HUES64 (cell line): ENCODE results near the gene TRMT112.

Experiments
- H3K27ac ChIP-seq: 2 replicates; pipeline ENCODE4 v1.7.0; 2013; ENCODE audit warnings: low read depth, low read length, inconsistent platforms
- H3K27me3 ChIP-seq: 2 replicates; pipeline ENCODE4 v1.6.1; 2013; ENCODE audit warnings: mild to moderate bottlenecking, low read length; ENCODE audit not compliant: insufficient read depth
- H3K36me3 ChIP-seq: 2 replicates; pipeline ENCODE4 v1.6.1; 2013; ENCODE audit warnings: mild to moderate bottlenecking, low read length; ENCODE audit not compliant: insufficient read depth
- H3K4me1 ChIP-seq: 2 replicates; pipeline ENCODE4 v1.6.1; 2013; ENCODE audit warnings: mild to moderate bottlenecking, low read length, moderate library complexity; ENCODE audit not compliant: insufficient read depth
- H3K4me3 ChIP-seq: 2 replicates; pipeline ENCODE4 v1.5.1; 2013; ENCODE audit warnings: mild to moderate bottlenecking, low read length, moderate library complexity
- H3K9ac ChIP-seq: 2 replicates; pipeline ENCODE4 v1.6.1; 2013; ENCODE audit warnings: mild to moderate bottlenecking, low read depth, low read length
- H3K9me3 ChIP-seq: 2 replicates; pipeline ENCODE4 v1.6.1; 2013; ENCODE audit warnings: low read depth, low read length; ENCODE audit not compliant: insufficient read depth
- WGBS: fragments of 150-250, 120-280 bp; methylation state at CpG from one replicate; pipeline ENCODE4 v1.1.7; 2013; ENCODE audit warnings: missing lambda C conversion rate; 5-methylcytosine and 5-hydroxymethylcytosine counted together

The TRMT112 gene

GRCh38 chr11:64357904-64358535 lies 40.7 kb upstream of the TRMT112 start:
- Histone ChIP-seq H3K27me3 (no peaks in the 10 kb centered on the region), H3K4me3 (peak overlapping the region; percentile 79; the same call in 1 of the 2 replicates), H3K27ac (no peak overlapping the region), H3K9me3 (no peaks in the 10 kb centered on the region), H3K36me3 (peaks cover 23% of the 10 kb centered on the region), H3K4me1 (peaks cover 25% of the 10 kb centered on the region), H3K9ac (no peak overlapping the region; the same call in 1 of the 2 replicates)
- 68% methylated on average over 13 of the region's 13 CpGs for WGBS

- Histone ChIP-seq H3K4me1 (peaks cover 25% of the 10 kb centered on the region), H3K9me3 (no peaks in the 10 kb centered on the region)
Measured at GRCh38 chr11:64357446-64357845, 40.1 kb upstream of the TRMT112 start.

DNA sequence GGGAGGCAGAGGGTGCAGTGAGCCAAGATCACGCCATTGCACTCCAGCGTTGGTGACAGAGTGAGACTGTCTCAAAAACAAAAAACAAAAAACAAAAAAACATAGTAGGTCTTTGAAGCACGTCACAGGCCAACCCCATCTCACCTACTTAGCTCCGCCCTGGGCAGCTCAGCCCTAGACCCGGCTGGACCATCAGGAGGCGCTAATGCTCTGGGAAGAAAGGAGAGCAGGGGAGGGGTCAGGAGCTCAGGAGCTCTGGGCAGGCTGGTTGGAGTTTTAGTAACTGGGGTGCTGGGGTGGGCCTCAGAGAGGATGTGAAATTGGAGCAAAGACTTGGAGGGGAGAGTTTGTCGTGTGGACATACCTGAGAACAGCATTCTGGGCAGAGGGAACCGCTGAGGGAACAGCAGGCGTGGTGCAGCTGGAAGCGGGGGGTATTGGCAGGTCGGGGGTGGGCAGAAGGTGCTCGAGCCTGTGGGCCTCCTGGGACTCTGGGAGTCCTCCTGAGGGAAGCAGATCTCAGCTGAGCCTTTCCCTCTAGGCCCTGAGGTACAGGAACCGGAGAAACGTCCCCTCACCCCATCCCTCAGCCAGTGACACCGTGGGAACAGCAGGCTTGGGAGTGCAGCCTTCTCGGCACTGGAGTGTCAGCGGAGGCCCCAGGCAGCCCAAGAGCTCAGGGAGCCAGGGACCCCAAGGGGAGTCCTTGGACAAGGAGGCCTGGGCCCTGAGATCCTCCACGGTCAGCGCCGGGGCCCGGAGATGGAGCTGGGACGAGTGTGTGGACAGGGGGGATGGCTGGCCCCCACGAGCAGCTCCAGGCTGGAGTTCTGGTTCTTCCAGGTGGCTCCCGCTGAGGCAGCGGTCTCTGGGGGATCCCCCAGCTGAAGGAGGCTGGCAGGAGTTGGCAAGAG lies 39.4 kb upstream of the TRMT112 start:
- WGBS: 74% methylated on average over 25 of the region's 25 CpGs
- H3K9ac ChIP-seq: no peak overlapping the region
- H3K4me1 ChIP-seq: peaks cover 25% of the 10 kb centered on the region
- H3K36me3 ChIP-seq: peaks cover 13% of the 10 kb centered on the region
- H3K27ac ChIP-seq: no peak overlapping the region
- no peaks in the 10 kb centered on the region for H3K9me3 ChIP-seq
- no peak overlapping the region for H3K4me3 ChIP-seq
- H3K27me3 ChIP-seq: no peaks in the 10 kb centered on the region

More at GRCh38 chr11:64357446-64357845, 40.1 kb upstream of the TRMT112 start:
- Histone ChIP-seq H3K4me3 (no peak overlapping the region), H3K9ac (no peak overlapping the region), H3K36me3 (peaks cover 20% of the 10 kb centered on the region), H3K27ac (no peak overlapping the region), H3K27me3 (no peaks in the 10 kb centered on the region)
- 84% methylated on average over 6 of the region's 6 CpGs for WGBS

- Histone ChIP-seq H3K9ac (no peak overlapping the region), H3K36me3 (no peaks in the 10 kb centered on the region), H3K27me3 (no peaks in the 10 kb centered on the region), H3K4me1 (peaks cover 25% of the 10 kb centered on the region), H3K9me3 (no peaks in the 10 kb centered on the region), H3K27ac (peak overlapping the region; percentile 62; the same call in 1 of the 2 replicates), H3K4me3 (0 out of 2 replicates have a peak overlapping the region, but pooled peaks have one; percentile 0)
- 19% methylated on average over 23 of the region's 23 CpGs for WGBS
Measured at GRCh38 chr11:64355078-64355940, 38.0 kb upstream of the TRMT112 start.

DNA sequence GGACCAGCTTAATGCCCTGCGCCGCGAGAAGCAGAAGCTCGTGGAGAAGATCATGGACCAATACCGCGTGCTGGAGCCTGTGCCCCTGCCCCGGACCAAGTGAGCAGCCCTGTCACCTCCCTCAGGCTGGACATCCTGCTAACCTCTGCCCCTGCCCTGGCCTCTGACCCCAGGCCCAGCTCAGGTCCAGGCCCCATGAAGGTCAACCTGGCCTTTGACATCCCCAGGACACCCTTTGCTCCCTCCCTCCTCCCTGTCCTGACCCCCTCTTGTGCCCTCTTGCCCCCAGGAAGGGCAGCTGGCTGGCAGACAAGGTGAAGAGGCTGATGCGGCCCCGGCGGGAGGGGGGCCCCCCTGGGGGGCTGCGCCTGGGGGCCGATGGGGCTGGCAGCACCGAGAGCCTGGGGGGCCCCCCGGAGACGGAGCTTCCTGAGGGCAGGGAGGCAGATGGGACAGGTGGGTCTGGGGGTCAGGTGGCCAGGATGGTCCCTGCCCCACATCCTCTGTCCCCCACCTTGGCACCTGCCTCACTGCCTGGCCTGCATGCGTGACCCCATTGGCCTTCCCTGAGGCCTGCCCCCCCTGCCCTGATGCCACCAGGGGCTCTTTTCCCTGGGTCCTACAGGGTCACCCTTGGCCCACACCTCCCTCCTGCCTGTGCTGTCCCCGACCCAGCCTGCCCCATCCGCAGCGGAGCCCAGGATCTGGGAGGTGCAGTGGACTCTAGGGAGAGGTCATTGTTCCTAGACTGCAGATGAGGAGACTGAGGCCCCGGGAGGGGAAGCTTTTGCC lies 36.6 kb upstream of the TRMT112 start:
- no peak overlapping the region for H3K4me3 ChIP-seq
- no peak overlapping the region for H3K9ac ChIP-seq
- 88% methylated on average over 20 of the region's 20 CpGs for WGBS
- no peaks in the 10 kb centered on the region for H3K36me3 ChIP-seq
- H3K9me3 ChIP-seq: no peaks in the 10 kb centered on the region
- no peaks in the 10 kb centered on the region for H3K27me3 ChIP-seq
- peaks cover 21% of the 10 kb centered on the region for H3K4me1 ChIP-seq
- H3K27ac ChIP-seq: no peak overlapping the region

- no peak overlapping the region for H3K9ac ChIP-seq
- H3K4me3 ChIP-seq: no peak overlapping the region
- 91% methylated on average over 34 of the region's 34 CpGs for WGBS
- no peaks in the 10 kb centered on the region for H3K36me3 ChIP-seq
- H3K9me3 ChIP-seq: no peaks in the 10 kb centered on the region
- peaks cover 16% of the 10 kb centered on the region for H3K4me1 ChIP-seq
- no peaks in the 10 kb centered on the region for H3K27me3 ChIP-seq
- H3K27ac ChIP-seq: no peak overlapping the region
Measured at GRCh38 chr11:64352995-64353714, 35.8 kb upstream of the TRMT112 start.

DNA sequence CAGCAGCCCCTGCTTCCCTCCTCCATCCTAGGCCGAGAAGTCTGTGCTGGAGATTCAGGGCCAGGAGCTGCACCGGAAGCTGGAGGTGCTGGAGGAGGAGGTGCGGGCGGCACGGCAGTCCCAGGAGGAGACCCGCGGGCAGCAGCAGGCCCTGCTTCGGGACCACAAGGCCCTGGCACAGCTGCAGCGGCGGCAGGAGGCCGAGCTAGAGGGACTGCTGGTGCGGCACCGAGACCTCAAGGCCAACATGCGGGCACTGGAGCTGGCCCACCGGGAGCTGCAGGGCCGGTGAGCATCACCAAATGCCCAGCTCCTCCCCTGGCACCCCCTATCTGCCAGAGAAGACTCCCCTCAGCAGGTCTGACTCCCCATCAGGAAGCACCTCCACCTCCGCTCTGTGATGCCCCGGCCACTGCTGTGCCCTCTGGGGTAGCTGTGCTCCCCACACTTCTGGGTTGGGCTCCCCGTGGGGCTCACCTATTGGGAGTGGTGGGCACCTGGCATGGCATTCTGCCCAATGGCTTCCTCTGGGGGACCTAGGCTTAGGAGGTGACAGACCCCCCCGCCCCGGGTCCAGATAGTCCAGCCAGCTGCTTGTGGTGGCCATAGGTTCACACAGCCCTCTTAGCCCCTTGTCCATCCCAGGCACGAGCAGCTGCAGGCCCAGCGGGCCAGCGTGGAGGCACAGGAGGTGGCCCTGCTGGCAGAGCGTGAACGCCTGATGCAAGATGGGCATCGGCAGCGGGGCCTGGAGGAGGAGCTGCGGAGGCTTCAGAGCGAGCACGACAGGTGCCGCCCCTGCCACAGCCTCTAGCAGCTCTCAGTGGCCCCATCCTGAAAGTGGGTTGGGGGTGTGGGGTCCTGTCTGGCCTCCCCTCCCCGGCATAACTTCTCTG lies 35.0 kb upstream of the TRMT112 start:
- peaks cover 10% of the 10 kb centered on the region for H3K4me1 ChIP-seq
- H3K9me3 ChIP-seq: no peaks in the 10 kb centered on the region
- no peak overlapping the region for H3K9ac ChIP-seq
- no peaks in the 10 kb centered on the region for H3K36me3 ChIP-seq
- no peaks in the 10 kb centered on the region for H3K27me3 ChIP-seq
- no peak overlapping the region for H3K4me3 ChIP-seq
- no peak overlapping the region for H3K27ac ChIP-seq
- 91% methylated on average over 33 of the region's 33 CpGs for WGBS

- H3K9me3 ChIP-seq: no peaks in the 10 kb centered on the region
- H3K4me3 ChIP-seq: no peak overlapping the region
- H3K9ac ChIP-seq: no peak overlapping the region
- no peak overlapping the region for H3K27ac ChIP-seq
- WGBS: 94% methylated on average over 18 of the region's 18 CpGs
- H3K36me3 ChIP-seq: no peaks in the 10 kb centered on the region
- H3K27me3 ChIP-seq: no peaks in the 10 kb centered on the region
- peaks cover 6% of the 10 kb centered on the region for H3K4me1 ChIP-seq
Measured at GRCh38 chr11:64351136-64351631, 33.8 kb upstream of the TRMT112 start.

- 90% methylated on average over 11 of the region's 11 CpGs for whole genome bisulfite sequencing
- Histone ChIP-seq H3K36me3 (no peaks in the 10 kb centered on the region), H3K4me3 (no peak overlapping the region), H3K27me3 (no peaks in the 10 kb centered on the region), H3K27ac (no peak overlapping the region), H3K9ac (no peak overlapping the region), H3K9me3 (no peaks in the 10 kb centered on the region), H3K4me1 (no peaks in the 10 kb centered on the region)
Measured at GRCh38 chr11:64349404-64349803, 32.0 kb upstream of the TRMT112 start.
